HG03575 (cell line): ENCODE measurements around the gene TPRA1.
"Not testable (repeated sequence)": the region's sequence is repeated elsewhere in the genome, so short reads cannot be mapped to it uniquely, and the experiment has no call there.

ENCODE experiments used
- ATAC-seq: cut with Tn5 transposase; IDR thresholded peaks from one replicate; pipeline ENCODE4 v1.9.1; 2021; ENCODE audit not compliant: unreplicated experiment, insufficient number of reproducible peaks, low FRiP score; ENCODE audit errors: extremely low read depth

TPRA1 gene

GRCh38 chr3:127544803-127545201 is 45.7 kb downstream of the TPRA1 start:
- no peak for ATAC-seq

GRCh38 chr3:127544192-127544802 is 46.2 kb downstream of the TPRA1 start:
- no peak for ATAC-seq

DNA sequence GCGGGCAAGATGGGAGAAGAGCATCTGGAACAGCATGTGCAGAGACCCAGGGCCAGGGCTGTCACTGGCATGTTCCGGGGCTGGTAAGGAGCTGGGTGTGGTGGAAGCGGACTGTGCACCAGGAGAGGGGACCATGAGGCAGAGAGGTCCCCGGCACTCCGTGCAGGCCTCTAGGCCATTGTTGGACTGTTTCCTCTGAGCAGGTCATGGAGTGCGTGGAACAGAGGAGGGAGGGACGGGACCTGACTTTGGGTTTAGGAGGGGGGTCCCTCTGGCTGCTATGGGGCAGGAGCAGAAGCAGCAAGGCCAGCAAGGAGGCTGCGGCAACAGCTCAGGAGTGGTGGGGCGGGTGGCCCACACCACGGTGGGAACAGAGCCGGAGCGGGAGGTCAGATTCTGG is 47.1 kb downstream of the TPRA1 start:
- ATAC-seq = no peak

DNA sequence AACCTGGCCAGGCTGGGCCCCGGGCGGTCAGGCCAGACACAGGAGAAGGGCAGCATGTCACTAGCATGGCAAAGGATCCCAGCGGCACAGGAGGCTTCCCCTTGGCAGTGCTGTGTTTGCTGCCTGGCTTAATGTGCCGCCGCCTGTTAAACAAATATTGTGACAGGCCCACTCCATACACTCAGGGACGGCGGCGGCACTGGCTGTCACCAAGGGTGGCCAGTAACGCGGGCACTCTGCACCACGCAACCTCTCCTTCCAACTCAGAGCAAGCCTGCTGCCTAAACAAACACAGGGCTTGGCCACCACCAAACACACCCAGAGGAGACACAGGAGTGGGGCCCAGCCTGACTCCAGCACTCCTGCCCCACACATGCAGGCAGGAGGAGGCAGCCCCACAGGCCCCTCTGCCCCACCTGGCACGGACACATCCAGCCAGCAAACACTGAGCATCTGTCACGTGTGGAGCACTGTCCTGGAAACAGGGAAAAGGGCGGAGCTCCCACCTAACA is 48.0 kb downstream of the TPRA1 start:
- no peak for ATAC-seq

- ATAC-seq = no peak
Measured at GRCh38 chr3:127541320-127541719, 49.2 kb downstream of the TPRA1 start.

GRCh38 chr3:127539366-127540060 is 51.0 kb downstream of the TPRA1 start:
- ATAC-seq = no peak

DNA sequence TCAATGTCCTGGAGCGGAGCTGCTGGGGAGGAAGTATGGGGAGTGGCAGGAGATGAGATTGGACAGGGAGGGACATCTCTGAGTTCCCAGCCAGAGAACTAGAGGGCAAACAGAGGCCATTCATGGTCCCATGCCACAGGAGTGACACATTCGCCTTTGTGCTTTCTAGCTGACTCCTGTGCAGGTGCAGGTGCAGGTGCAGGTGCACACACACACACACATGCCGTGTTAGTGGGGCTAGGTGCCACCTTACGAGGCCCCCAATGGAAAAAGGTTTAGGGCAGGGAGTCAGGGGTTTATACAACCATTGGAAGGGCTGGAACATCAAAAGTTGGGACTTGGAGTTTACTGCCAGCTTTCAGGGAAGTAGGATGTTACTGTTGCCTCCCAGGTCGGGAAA is 52.0 kb downstream of the TPRA1 start:
- no peak for ATAC-seq

- no peak for ATAC-seq
Measured at GRCh38 chr3:127536830-127537812, 53.4 kb downstream of the TPRA1 start.

DNA sequence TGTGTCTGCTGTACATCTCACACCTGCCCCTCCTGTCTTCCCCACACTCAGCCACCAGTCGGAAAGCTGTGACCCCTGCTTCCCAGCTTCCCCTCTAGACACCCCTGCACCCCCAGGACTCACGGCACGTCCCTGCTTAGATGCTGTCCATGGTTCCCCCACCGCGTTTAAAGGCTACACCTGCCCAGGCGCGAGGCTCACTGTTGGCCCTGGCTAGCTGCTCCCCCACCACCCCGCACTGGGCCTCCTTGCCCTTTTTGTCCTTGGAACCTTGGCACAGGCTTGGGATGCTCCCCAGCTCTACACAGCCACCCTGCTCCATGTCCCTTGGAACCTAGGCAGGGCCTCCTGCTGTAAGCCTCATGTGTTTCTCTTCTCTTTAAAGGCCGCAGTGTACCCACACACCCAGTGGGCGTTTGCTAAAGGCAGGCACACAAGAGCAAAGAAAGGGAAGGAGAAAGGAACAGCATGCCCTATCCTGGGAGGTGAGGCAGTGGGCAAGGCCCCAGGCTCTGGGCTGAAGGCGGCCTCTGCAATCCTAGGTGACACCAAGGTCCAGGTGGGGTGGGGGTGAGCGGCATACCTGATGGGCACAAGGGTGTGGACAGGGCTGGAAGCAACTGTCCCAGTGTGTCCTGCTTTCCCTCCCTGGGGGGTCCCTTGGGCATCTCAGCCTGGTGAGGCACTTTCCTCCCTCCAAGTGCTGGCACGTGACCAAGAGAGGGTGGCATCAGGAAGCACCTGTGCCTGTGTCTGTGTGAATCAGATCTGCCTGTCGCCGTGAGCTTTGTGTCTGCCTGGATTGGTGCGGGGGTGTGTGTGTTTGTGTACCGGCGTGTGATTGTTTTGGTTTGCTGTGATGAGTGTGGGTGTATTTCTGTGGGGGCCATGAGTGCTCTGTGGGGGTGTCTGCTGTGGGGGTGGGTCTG is 54.4 kb downstream of the TPRA1 start:
- ATAC-seq = no peak

- no peak for ATAC-seq
Measured at GRCh38 chr3:127535106-127535785, 55.3 kb downstream of the TPRA1 start.

- no peak for ATAC-seq
Measured at GRCh38 chr3:127534564-127534963, 56.0 kb downstream of the TPRA1 start.

DNA sequence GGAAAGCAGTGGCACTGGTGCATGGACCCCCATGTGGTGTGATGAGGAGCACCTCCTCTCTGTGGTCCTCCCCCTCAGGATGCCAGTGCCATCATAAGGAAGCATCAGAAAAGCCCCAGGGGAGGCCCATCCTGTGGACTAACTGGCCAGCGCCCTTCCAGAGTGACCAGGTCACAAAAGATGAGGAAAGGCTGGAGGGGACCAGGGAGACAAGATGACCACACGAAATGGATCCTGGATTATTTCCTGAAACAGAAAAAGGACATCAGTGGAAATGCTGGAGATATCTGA is 56.4 kb downstream of the TPRA1 start:
- ATAC-seq = no peak

- ATAC-seq = no peak
Measured at GRCh38 chr3:127532561-127533203, 57.9 kb downstream of the TPRA1 start.

GRCh38 chr3:127531821-127532220 is 58.7 kb downstream of the TPRA1 start:
- ATAC-seq = no peak

- not testable (repeated sequence) for ATAC-seq
Measured at GRCh38 chr3:127530863-127531262, 59.7 kb downstream of the TPRA1 start.

- no peak for ATAC-seq
Measured at GRCh38 chr3:127529346-127530188, 61.0 kb downstream of the TPRA1 start.

DNA sequence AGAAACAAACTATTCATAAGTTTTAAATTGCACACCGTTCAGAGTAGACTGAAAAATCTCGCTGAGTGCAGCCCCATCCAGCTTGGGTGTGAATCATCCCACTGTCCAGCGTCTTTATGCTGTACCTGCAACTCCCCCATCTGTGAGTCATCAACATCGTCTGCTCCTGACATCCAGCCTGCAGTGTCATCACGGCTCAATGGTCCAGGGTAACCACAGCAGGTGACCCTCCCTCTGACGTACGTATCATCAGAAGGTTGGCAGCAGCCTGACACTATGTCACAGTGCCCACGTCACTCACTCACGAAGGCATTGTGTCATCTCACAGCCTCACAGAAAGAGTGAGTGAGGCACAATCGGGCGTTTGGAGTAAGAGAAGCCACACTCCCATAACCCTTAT is 65.2 kb downstream of the TPRA1 start:
- ATAC-seq = no peak
